ENCODE results near the gene ARAF. TPM values are rescaled to one million over a fixed set of nuclear protein-coding genes. Genes with fewer than 3 reads are reported as not detected.
A peak's percentile ranks its signal among the peaks of the same experiment; 100 is the strongest.
"Not testable (repeated sequence)": the region's sequence is repeated elsewhere in the genome, so short reads cannot be mapped to it uniquely, and the experiment has no call there.

Gene ARAF
- 55.4 TPM for polyA plus RNA-seq
- long read RNA-seq, donor 1, partial matches to known transcripts: 0 of 3 reads
- long read RNA-seq, donor 1, other reads (novel, unspliced or antisense): 0 of 3 reads
- long read RNA-seq, donor 2, transcript ARAF-203 (16 exons, 2,458 nt): major isoform, 8 of 10 reads
- long read RNA-seq, donor 2, partial matches to known transcripts: 0 of 10 reads
- long read RNA-seq, donor 2, other reads (novel, unspliced or antisense): 0 of 10 reads
- long read RNA-seq, donor 3, transcript ARAF-203 (16 exons, 2,458 nt): major isoform, 9 of 38 reads
- long read RNA-seq, donor 3, partial matches to known transcripts: 26 of 38 reads
- long read RNA-seq, donor 3, other reads (novel, unspliced or antisense): 0 of 38 reads
- long read RNA-seq, donor 4: 0 reads
- long read RNA-seq, donor 5, transcript ARAF-203 (16 exons, 2,458 nt): major isoform, 5 of 13 reads
- long read RNA-seq, donor 5, partial matches to known transcripts: 7 of 13 reads
- long read RNA-seq, donor 5, other reads (novel, unspliced or antisense): 0 of 13 reads
- long read RNA-seq, donor 6, transcript ARAF-203 (16 exons, 2,458 nt): major isoform, 6 of 15 reads
- long read RNA-seq, donor 6, partial matches to known transcripts: 7 of 15 reads
- long read RNA-seq, donor 6, other reads (novel, unspliced or antisense): 0 of 15 reads
- long read RNA-seq, donor 7, partial matches to known transcripts: 0 of 3 reads
- long read RNA-seq, donor 7, other reads (novel, unspliced or antisense): 0 of 3 reads
- long read RNA-seq, donor 8, transcript ARAF-203 (16 exons, 2,458 nt): major isoform, 8 of 16 reads
- long read RNA-seq, donor 8, partial matches to known transcripts: 6 of 16 reads
- long read RNA-seq, donor 8, other reads (novel, unspliced or antisense): 0 of 16 reads
- long read RNA-seq, donor 9, partial matches to known transcripts: 7 of 10 reads
- long read RNA-seq, donor 9, other reads (novel, unspliced or antisense): 0 of 10 reads
- long read RNA-seq, donor 10, transcript ARAF-203 (16 exons, 2,458 nt): major isoform, 5 of 23 reads
- long read RNA-seq, donor 10, partial matches to known transcripts: 17 of 23 reads
- long read RNA-seq, donor 10, other reads (novel, unspliced or antisense): 0 of 23 reads
- long read RNA-seq, donor 11, transcript ARAF-203 (16 exons, 2,458 nt): major isoform, 6 of 7 reads
- long read RNA-seq, donor 11, partial matches to known transcripts: 0 of 7 reads
- long read RNA-seq, donor 11, other reads (novel, unspliced or antisense): 0 of 7 reads

DNA sequence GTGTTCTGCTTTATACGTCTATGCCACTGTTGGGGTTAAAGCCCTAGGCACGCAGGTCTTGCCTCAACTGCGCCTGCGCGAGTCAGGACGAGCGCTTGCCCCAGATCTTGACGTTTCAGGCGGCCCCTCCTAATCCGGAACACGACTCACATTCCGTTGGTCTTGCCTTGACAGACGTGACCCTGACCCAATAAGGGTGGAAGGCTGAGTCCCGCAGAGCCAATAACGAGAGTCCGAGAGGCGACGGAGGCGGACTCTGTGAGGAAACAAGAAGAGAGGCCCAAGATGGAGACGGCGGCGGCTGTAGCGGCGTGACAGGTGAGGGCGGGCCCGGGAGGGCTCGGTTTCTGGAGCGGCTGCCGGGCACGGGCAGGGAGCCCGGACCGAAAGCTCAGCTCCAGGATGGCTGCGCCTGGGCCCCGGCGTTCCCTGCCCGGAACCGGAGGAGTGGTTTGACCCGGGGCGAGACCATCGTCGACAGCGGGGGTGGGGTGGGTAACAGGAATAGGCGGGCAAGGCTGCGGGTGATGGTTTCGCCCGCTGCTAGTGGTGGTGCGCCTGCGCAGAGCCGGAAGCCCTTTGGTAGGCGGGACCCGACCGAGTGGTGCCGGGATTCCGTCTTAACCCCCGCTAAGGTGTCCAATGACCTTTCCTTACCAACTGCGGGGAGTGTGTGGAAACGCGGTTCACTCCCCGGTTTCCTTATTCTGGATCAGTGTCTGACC lies at the start of gene ARAF:
ARAF (plus strand) TSS at position 272 of the 725 bp plus-strand sequence. CDS start 1,763 bp downstream, outside the sequence.
- DNase-seq: peak; percentile 98 to 99
- no CpG with 5 or more reads among the region's 59 CpGs for whole genome bisulfite sequencing (ENCODE audit: insufficient coverage, low lambda C conversion rate)
- Histone ChIP-seq H3K27ac (ENCODE audit: low read length) (peak within 1 kb of the TSS; percentile 99), H3K9me3 (ENCODE audit: control insufficient read depth, low read depth, low read length) (no peaks in the 10 kb centered on the region), H3K4me1 (ENCODE audit: control insufficient read depth, insufficient read depth, low read length) (peaks cover 4% of the 10 kb centered on the region), H3K27me3 (ENCODE audit: control insufficient read depth, insufficient read depth, low read length) (no peaks in the 10 kb centered on the region), H3K36me3 (ENCODE audit: control insufficient read depth, insufficient read depth, low read length) (peaks cover 26% of the 10 kb centered on the region), H3K4me3 (ENCODE audit: low read length) (peak within 1 kb of the TSS; percentile 85)

DNA sequence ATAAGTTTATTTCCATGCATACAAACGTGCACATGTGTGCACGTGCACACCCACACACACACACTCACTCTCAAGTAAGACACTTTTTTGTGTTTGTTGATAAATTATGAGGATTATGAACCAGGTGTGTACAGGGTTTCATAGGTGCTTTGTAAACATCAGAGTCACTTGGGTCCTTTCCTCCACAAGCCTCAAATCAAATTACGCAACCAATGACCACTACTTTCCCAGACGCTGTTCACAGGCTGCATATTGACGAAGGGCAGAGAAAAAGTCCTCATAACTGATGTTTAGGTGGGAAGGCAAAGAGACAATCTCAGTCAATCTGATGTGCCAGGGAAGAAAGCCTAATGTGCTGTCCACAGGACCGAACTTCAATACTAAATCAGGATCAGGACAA lies 48.6 kb upstream of the ARAF start:
- not testable (repeated sequence) for H3K4me1 ChIP-seq (ENCODE audit: control insufficient read depth, insufficient read depth, low read length); H3K4me3 ChIP-seq (ENCODE audit: low read length); H3K9me3 ChIP-seq (ENCODE audit: control insufficient read depth, low read depth, low read length); H3K36me3 ChIP-seq (ENCODE audit: control insufficient read depth, insufficient read depth, low read length); H3K27ac ChIP-seq (ENCODE audit: low read length); DNase-seq; H3K27me3 ChIP-seq (ENCODE audit: control insufficient read depth, insufficient read depth, low read length)
- WGBS (ENCODE audit: insufficient coverage, low lambda C conversion rate): no CpG with 5 or more reads among the region's 6 CpGs

DNA sequence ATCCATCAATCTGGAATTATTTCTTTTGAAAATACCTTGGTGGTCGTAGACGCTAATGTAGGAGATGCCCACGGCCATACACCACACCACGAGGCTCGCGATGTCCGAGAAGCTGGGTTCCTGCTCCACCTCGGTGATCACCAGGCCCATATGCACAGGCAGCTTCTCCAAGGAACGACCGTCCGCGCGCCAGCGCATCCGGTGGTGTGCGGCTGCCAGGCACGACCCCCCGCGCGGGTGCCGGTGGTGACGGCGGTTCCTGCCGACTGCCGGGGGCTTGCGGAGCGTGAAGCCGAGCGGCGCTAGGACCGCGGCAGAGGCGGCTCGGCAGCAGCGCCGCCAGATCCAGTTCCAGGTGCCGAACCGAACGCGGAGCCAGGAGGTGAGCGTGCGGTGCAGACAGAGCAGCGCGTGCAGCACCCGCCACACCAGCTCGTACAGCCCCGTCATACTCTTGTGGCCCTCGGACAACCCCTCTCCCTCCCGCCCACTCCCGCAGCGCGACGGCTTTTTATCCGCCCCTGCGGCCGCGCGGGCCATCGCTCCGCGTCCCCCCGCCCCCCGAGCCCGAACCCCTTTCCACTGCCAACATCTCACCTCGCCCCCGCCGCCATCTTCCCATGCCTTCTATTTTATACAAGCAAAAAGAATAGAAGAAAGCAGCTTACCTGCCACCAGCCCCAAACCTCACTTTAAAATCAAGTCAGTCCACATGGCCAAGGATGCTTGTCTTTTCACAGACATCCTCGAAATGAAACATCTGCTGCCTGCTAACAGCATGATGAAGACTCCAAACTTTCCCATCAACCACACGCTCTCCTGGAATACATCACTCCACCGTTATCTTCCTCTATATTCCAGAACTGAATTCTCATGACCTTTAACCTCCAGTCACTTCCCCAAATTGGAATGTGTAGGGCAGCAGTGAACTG lies 47.7 kb upstream of the ARAF start:
- no CpG with 5 or more reads among the region's 70 CpGs for WGBS (ENCODE audit: insufficient coverage, low lambda C conversion rate)
- H3K4me1 ChIP-seq (ENCODE audit: control insufficient read depth, insufficient read depth, low read length); H3K27me3 ChIP-seq (ENCODE audit: control insufficient read depth, insufficient read depth, low read length); DNase-seq; H3K27ac ChIP-seq (ENCODE audit: low read length); H3K9me3 ChIP-seq (ENCODE audit: control insufficient read depth, low read depth, low read length); H3K36me3 ChIP-seq (ENCODE audit: control insufficient read depth, insufficient read depth, low read length): not testable (repeated sequence)
- peak overlapping the region; percentile 31 for H3K4me3 ChIP-seq (ENCODE audit: low read length)

DNA sequence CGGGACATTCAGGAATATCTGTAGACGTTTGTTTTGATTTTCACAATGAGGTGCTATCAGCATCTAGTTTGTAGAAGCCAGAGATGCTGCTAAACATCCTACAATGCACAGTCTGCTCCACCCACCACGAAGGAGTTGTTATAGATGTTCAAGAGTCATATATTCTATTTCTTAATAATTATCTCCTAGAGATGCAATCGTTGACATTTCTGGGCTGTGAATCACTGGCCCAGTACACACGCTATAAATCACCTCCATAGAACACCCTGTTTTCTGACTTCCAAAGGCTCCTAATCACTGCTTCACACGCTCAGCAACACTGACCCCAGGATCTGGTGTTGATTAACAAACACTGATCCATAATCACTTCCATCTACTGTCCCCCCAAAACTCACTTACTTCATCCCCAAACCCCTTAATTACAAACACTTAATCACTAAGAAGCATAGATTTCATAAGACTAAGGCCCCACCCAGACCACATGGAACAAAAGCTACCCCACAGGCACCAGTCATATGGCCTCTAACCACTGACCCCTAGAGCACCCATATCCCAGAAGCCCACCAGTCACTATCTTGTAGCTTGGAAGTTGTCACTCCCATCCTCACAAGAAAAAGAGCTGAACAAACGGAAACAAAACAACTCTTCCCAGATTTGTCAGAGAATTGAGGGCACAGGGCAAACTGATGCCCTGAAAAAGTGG lies 46.3 kb upstream of the ARAF start:
- H3K27ac ChIP-seq (ENCODE audit: low read length): no peak overlapping the region
- no peaks in the 10 kb centered on the region for H3K36me3 ChIP-seq (ENCODE audit: control insufficient read depth, insufficient read depth, low read length)
- no peaks in the 10 kb centered on the region for H3K27me3 ChIP-seq (ENCODE audit: control insufficient read depth, insufficient read depth, low read length)
- DNase-seq: no peak
- H3K9me3 ChIP-seq (ENCODE audit: control insufficient read depth, low read depth, low read length): no peaks in the 10 kb centered on the region
- WGBS (ENCODE audit: insufficient coverage, low lambda C conversion rate): no CpG with 5 or more reads among the region's 7 CpGs
- no peak overlapping the region for H3K4me3 ChIP-seq (ENCODE audit: low read length)
- H3K4me1 ChIP-seq (ENCODE audit: control insufficient read depth, insufficient read depth, low read length): no peaks in the 10 kb centered on the region

DNA sequence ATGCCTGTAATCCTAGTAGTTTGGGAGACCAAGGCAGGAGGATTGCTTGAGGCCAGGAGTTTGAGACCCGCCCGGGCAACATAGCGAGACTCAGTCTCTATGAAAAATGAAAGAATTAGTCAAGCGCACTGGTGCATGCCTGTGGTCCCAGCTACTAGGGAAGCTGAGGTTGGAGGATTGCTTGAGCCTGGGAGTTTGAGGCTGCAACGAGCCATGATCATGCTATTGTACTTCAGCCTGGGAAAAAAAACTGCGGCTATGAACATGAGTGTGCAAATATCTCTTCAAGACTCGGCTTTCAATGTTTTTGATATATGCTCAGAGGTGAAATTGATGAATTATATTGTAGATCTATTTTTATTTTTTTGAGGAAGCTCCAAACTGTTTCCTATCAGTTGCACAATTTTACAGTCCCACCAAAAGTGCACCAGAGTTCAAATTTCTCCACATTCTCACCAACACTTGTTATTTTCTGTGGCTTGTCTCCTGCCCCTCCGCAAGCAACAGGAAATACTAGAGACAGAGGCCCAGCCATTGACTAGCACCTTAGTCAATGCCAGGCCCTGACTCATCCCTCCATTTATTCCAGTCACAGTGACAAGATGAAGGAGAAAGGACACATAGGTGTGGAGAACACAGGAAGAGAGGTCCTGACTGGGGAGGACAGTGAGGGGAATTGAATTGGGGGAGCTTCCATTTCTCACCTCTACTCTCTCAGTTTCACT lies 44.9 kb upstream of the ARAF start:
- H3K27ac ChIP-seq (ENCODE audit: low read length): no peak overlapping the region
- H3K27me3 ChIP-seq (ENCODE audit: control insufficient read depth, insufficient read depth, low read length): no peaks in the 10 kb centered on the region
- no peaks in the 10 kb centered on the region for H3K9me3 ChIP-seq (ENCODE audit: control insufficient read depth, low read depth, low read length)
- no peaks in the 10 kb centered on the region for H3K36me3 ChIP-seq (ENCODE audit: control insufficient read depth, insufficient read depth, low read length)
- no peak overlapping the region for H3K4me3 ChIP-seq (ENCODE audit: low read length)
- no peak for DNase-seq
- no CpG with 5 or more reads among the region's 8 CpGs for WGBS (ENCODE audit: insufficient coverage, low lambda C conversion rate)
- no peaks in the 10 kb centered on the region for H3K4me1 ChIP-seq (ENCODE audit: control insufficient read depth, insufficient read depth, low read length)

DNA sequence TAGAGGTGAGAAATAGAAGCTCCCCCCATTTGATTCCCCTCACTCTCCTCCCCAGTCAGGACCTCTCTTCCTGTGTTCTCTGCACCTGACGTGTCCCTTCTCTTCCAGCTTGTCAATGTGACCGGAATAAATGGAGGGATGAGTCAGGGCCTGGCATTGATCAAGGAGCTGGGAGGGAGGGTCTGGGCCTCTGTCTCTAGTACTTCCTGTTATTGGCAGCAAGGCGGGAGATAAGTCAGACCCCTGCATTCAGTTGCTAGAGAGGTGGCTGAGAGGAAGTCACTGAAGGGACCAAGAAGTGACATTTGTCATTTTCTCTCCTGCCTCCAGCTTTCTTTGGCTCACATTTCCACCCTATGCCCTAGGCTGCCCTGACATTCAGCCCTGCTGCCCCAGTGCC lies 42.9 kb upstream of the ARAF start:
- no CpG with 5 or more reads among the region's 3 CpGs for WGBS (ENCODE audit: insufficient coverage, low lambda C conversion rate)
- Histone ChIP-seq H3K27me3 (ENCODE audit: control insufficient read depth, insufficient read depth, low read length) (no peaks in the 10 kb centered on the region), H3K27ac (ENCODE audit: low read length) (no peak overlapping the region), H3K4me3 (ENCODE audit: low read length) (no peak overlapping the region), H3K9me3 (ENCODE audit: control insufficient read depth, low read depth, low read length) (no peaks in the 10 kb centered on the region), H3K4me1 (ENCODE audit: control insufficient read depth, insufficient read depth, low read length) (no peaks in the 10 kb centered on the region), H3K36me3 (ENCODE audit: control insufficient read depth, insufficient read depth, low read length) (no peaks in the 10 kb centered on the region)
- no peak for DNase-seq

DNA sequence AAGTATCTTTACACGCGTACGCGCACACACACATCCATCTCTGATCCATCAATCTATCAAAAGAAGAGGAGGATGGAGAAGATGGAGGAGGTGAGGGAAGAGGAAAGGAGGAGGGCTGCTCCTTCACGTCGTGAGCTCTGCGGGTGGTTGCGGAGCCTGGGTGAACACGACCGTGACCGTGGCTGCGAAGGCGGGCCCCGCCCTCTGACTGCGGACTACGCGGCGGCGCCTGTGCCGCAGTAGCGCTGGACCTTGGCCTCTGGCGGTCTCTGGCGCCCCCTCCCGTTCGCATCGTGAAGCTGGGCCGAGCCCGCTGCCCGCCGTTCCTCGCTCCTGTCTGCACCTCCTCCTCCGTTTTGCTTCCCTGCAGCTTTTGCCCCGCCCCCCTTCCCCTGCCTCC lies 37.7 kb upstream of the ARAF start:
- no CpG with 5 or more reads among the region's 33 CpGs for WGBS (ENCODE audit: insufficient coverage, low lambda C conversion rate)
- peak; percentile 71 to 72 for DNase-seq
- H3K27me3 ChIP-seq (ENCODE audit: control insufficient read depth, insufficient read depth, low read length): no peaks in the 10 kb centered on the region
- no peaks in the 10 kb centered on the region for H3K4me1 ChIP-seq (ENCODE audit: control insufficient read depth, insufficient read depth, low read length)
- no peaks in the 10 kb centered on the region for H3K36me3 ChIP-seq (ENCODE audit: control insufficient read depth, insufficient read depth, low read length)
- no peak overlapping the region for H3K27ac ChIP-seq (ENCODE audit: low read length)
- H3K9me3 ChIP-seq (ENCODE audit: control insufficient read depth, low read depth, low read length): no peaks in the 10 kb centered on the region
- peak overlapping the region; percentile 61 for H3K4me3 ChIP-seq (ENCODE audit: low read length)

DNA sequence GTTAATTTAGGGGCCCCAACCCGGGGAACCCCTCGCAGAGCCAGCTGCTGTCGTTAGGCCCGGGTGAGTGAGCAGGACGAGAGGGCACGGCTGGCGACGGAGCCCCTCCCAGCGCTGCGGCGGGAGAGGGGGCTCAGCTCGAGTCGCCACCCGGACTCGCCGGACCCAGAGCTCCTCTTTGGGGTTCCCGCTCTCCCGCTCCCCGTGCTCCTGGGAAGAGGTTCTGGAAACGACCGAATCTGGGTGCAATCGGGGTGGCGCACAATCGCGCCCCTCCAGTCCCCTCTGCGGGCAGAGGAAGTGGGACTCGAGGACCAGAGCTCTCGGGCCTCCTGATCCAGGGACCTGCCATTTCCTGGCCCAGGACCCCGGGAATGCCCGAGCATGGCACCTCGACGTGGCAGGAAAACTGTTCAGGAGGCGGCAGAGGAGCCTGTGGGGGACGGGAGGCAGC lies 37.3 kb upstream of the ARAF start:
- no CpG with 5 or more reads among the region's 34 CpGs for WGBS (ENCODE audit: insufficient coverage, low lambda C conversion rate)
- H3K27me3 ChIP-seq (ENCODE audit: control insufficient read depth, insufficient read depth, low read length): no peaks in the 10 kb centered on the region
- no peak overlapping the region for H3K27ac ChIP-seq (ENCODE audit: low read length)
- H3K4me1 ChIP-seq (ENCODE audit: control insufficient read depth, insufficient read depth, low read length): no peaks in the 10 kb centered on the region
- no peaks in the 10 kb centered on the region for H3K9me3 ChIP-seq (ENCODE audit: control insufficient read depth, low read depth, low read length)
- peak overlapping the region; percentile 61 for H3K4me3 ChIP-seq (ENCODE audit: low read length)
- no peaks in the 10 kb centered on the region for H3K36me3 ChIP-seq (ENCODE audit: control insufficient read depth, insufficient read depth, low read length)
- DNase-seq: no peak

Measured in large intestine (tissue), 12 donors.